ENCODE measurements around the gene ECHDC3. TPM values are rescaled to one million over a fixed set of nuclear protein-coding genes. Genes with fewer than 3 reads are reported as not detected.

Gene ECHDC3
- total RNA-seq, 5 donors from 2014 or later (not counting 1 experiment from before 2014, with no cell fraction given), result 0.62 to 2.7 (median 1.5) TPM

DNA sequence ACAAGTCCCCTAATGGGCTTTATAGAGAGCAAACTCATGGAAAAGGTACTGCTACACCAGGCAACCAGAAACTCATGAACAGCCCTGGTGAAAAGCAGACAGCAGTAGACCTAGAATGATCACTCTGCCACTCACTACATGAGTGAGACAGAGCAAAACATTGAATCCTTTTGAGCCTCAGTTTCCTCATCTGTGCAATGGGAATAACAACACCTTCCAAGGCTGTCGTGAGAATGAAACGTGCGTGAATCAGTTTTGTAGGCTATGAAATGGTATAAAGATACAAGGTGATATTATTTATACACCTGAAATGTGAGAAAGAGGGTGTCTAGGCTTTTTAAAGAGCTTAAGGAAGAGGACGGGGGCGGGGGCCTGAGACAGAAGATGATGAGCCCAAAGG, 66.6 kb downstream of the ECHDC3 start:
- WGBS (ENCODE audit: insufficient coverage), result no CpG with 5 or more reads among the region's 5 CpGs
- CTCF ChIA-PET, result interaction anchor here in 1 of 2 donors (0.5 to 0.6 kb wide), 2 partner anchors 78 to 468 kb away, joined by 4 to 6 read pairs; no protein-coding TSS in a partner anchor

DNA sequence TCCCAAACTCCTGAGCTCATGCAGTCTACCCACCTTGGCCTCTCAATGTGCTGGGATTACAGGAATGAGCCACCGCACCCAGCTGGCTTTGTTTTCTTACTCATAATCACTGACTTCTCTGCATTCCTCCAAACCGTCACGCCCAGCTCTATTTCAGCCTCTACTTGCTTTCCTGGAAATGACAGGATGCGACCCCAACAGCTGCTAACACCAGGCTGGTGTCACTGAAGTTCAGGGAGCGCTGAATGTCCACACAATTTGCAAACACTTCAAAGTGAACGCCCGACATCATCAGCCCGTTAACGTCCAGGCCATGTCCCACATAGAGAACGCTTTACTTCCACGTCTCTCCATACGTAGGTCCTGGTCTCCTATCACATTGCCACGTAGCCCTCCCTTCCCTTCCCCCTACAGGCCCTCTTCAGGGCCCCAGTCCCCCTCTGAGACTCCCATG, 68.2 kb downstream of the ECHDC3 start:
- CTCF ChIA-PET, result no interaction called here
- WGBS (ENCODE audit: insufficient coverage), result 87% methylated on average over 13 of the region's 13 CpGs

More for the DNA sequence above, 66.6 kb downstream of the ECHDC3 start:
- no peak overlapping the region for H3K27ac ChIP-seq (ENCODE audit: low read length)
- DNase-seq (no peak), ATAC-seq (replicated peaks in 1 of 4) (no peak)
- H3K36me3 ChIP-seq (ENCODE audit: control insufficient read depth in 2 of 2, extremely low read depth in 1 of 2, insufficient read depth in 1 of 2, low read length in 1 of 2), result no peaks in the 10 kb centered on the region
- POLR2A ChIA-PET, result interaction anchor here in 1 of 2 donors (0.6 kb wide), 1 partner anchor 380 kb away, joined by 3 read pairs; no protein-coding TSS in a partner anchor
- no peak overlapping the region for H3K4me3 ChIP-seq (ENCODE audit: control insufficient read depth in 1 of 2, extremely low read depth in 1 of 2, low read length in 1 of 2)
- H3K9me3 Mint-ChIP-seq, result no peaks in the 10 kb centered on the region
- H3K9me3 ChIP-seq, result no peaks in the 10 kb centered on the region
- H3K27ac Mint-ChIP-seq, result no peak overlapping the region
- H3K27me3 Mint-ChIP-seq, result peaks cover 3 to 20% of the 10 kb centered on the region in 2 donors
- peaks cover 0 to 24% of the 10 kb centered on the region in 2 experiments for H3K27me3 ChIP-seq (replicated peaks in 1 of 2; ENCODE audit: control insufficient read depth in 2 of 2, extremely low read depth in 1 of 2, insufficient read depth in 2 of 2, low read length in 1 of 2)
- H3K4me1 ChIP-seq (ENCODE audit: control insufficient read depth in 1 of 2, extremely low read depth in 1 of 2, insufficient read depth in 2 of 2, low read length in 2 of 2), result no peaks in the 10 kb centered on the region
- H3K4me3 Mint-ChIP-seq, result no peak overlapping the region
- H3K4me1 Mint-ChIP-seq, result no peaks in the 10 kb centered on the region
- H3K36me3 Mint-ChIP-seq, result no peaks in the 10 kb centered on the region

DNA sequence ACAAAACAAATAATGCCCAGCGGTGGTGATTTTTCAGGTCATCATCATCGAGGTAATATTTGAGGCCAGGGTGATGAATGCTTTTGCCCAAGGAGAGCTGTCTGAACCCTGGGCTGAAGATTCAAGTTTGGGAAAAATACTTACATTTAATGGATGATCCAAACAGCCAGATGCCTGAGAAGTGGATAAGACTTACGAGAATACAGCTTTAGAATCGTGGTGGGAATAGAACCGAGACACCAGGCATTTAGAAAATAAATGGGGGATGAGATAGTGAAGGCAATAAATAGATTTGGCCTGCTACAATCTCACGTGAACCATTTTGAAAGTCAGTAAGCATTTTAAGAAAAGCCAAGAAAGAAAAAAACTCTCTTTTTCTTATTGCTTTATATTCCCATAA, 68.8 kb downstream of the ECHDC3 start:
- ATAC-seq (replicated peaks in 1 of 4) (no peak), DNase-seq (no peak)
- CTCF ChIA-PET, result interaction anchor here in 1 of 2 donors (0.6 kb wide), 1 partner anchor 28 kb away, joined by 5 read pairs; no protein-coding TSS in a partner anchor
- Mint-ChIP-seq H3K36me3 (no peaks in the 10 kb centered on the region), H3K27me3 (peaks cover 3 to 11% of the 10 kb centered on the region in 2 donors), H3K9me3 (no peaks in the 10 kb centered on the region), H3K4me3 (no peak overlapping the region), H3K4me1 (no peaks in the 10 kb centered on the region), H3K27ac (no peak overlapping the region)
- no peak overlapping the region for H3K4me3 ChIP-seq (ENCODE audit: control insufficient read depth in 1 of 2, extremely low read depth in 1 of 2, low read length in 1 of 2)
- no peaks in the 10 kb centered on the region for H3K36me3 ChIP-seq (ENCODE audit: control insufficient read depth in 2 of 2, extremely low read depth in 1 of 2, insufficient read depth in 1 of 2, low read length in 1 of 2)
- no peak overlapping the region for H3K27ac ChIP-seq (ENCODE audit: low read length)
- POLR2A ChIA-PET, result no interaction called here
- 90% methylated on average over 2 of the region's 6 CpGs for WGBS (ENCODE audit: insufficient coverage)
- peaks cover 0 to 10% of the 10 kb centered on the region in 2 experiments for H3K27me3 ChIP-seq (replicated peaks in 1 of 2; ENCODE audit: control insufficient read depth in 2 of 2, extremely low read depth in 1 of 2, insufficient read depth in 2 of 2, low read length in 1 of 2)
- H3K4me1 ChIP-seq (ENCODE audit: control insufficient read depth in 1 of 2, extremely low read depth in 1 of 2, insufficient read depth in 2 of 2, low read length in 2 of 2), result no peaks in the 10 kb centered on the region
- H3K9me3 ChIP-seq, result no peaks in the 10 kb centered on the region

More for the DNA sequence above, 68.2 kb downstream of the ECHDC3 start:
- H3K9me3 ChIP-seq, result no peaks in the 10 kb centered on the region
- H3K36me3 Mint-ChIP-seq, result no peaks in the 10 kb centered on the region
- peaks cover 0 to 16% of the 10 kb centered on the region in 2 experiments for H3K27me3 ChIP-seq (replicated peaks in 1 of 2; ENCODE audit: control insufficient read depth in 2 of 2, extremely low read depth in 1 of 2, insufficient read depth in 2 of 2, low read length in 1 of 2)
- POLR2A ChIA-PET, result no interaction called here
- ATAC-seq (replicated peaks in 1 of 4), result no peak
- no peaks in the 10 kb centered on the region for H3K4me1 Mint-ChIP-seq
- H3K4me3 ChIP-seq (ENCODE audit: control insufficient read depth in 1 of 2, extremely low read depth in 1 of 2, low read length in 1 of 2), result no peak overlapping the region
- H3K27me3 Mint-ChIP-seq, result peaks cover 3 to 16% of the 10 kb centered on the region in 2 donors
- no peaks in the 10 kb centered on the region for H3K9me3 Mint-ChIP-seq
- no peaks in the 10 kb centered on the region for H3K36me3 ChIP-seq (ENCODE audit: control insufficient read depth in 2 of 2, extremely low read depth in 1 of 2, insufficient read depth in 1 of 2, low read length in 1 of 2)
- H3K4me3 Mint-ChIP-seq, result no peak overlapping the region
- H3K27ac Mint-ChIP-seq, result no peak overlapping the region
- H3K4me1 ChIP-seq (ENCODE audit: control insufficient read depth in 1 of 2, extremely low read depth in 1 of 2, insufficient read depth in 2 of 2, low read length in 2 of 2), result no peaks in the 10 kb centered on the region
- no peak for DNase-seq
- no peak overlapping the region for H3K27ac ChIP-seq (ENCODE audit: low read length)

DNA sequence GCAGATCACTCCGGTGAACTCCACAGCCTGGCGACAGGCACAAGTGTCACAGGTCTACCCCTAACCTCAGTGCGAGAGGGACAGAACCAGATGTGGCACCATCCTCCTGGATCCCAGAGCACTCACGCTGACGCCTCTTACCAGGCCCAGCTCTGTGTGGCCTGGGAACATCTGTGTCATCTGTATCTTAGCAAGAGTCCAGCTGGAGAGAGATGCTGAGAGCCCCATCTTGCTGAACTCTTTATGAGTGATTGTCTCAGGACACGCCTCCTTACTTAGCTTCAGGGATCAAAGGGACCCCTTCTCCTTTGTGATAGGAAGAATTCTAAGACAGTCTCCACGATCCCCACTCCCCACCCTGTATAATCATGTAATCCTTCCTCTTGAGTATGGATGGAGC, 71.0 kb downstream of the ECHDC3 start:
- no peaks in the 10 kb centered on the region for H3K9me3 Mint-ChIP-seq
- no peaks in the 10 kb centered on the region for H3K36me3 ChIP-seq (ENCODE audit: control insufficient read depth in 2 of 2, extremely low read depth in 1 of 2, insufficient read depth in 1 of 2, low read length in 1 of 2)
- no peak overlapping the region for H3K4me3 ChIP-seq (ENCODE audit: control insufficient read depth in 1 of 2, extremely low read depth in 1 of 2, low read length in 1 of 2)
- H3K4me1 Mint-ChIP-seq, result no peaks in the 10 kb centered on the region
- no peaks in the 10 kb centered on the region for H3K4me1 ChIP-seq (ENCODE audit: control insufficient read depth in 1 of 2, extremely low read depth in 1 of 2, insufficient read depth in 2 of 2, low read length in 2 of 2)
- CTCF ChIA-PET, result interaction anchor here in 1 of 2 donors (0.5 to 0.7 kb wide), 2 partner anchors 8 to 230 kb away, joined by 3 to 6 read pairs; partner anchors contain the start of gene UPF2
- POLR2A ChIA-PET, result no interaction called here
- no peaks in the 10 kb centered on the region for H3K9me3 ChIP-seq
- DNase-seq, result no peak
- no peak for ATAC-seq (replicated peaks in 1 of 4)
- no peak overlapping the region for H3K4me3 Mint-ChIP-seq
- peaks cover 3 to 10% of the 10 kb centered on the region in 2 donors for H3K27me3 Mint-ChIP-seq
- H3K36me3 Mint-ChIP-seq, result no peaks in the 10 kb centered on the region
- H3K27me3 ChIP-seq (replicated peaks in 1 of 2; ENCODE audit: control insufficient read depth in 2 of 2, extremely low read depth in 1 of 2, insufficient read depth in 2 of 2, low read length in 1 of 2), result peaks cover 0 to 7% of the 10 kb centered on the region in 2 experiments
- no peak overlapping the region for H3K27ac Mint-ChIP-seq
- no peak overlapping the region for H3K27ac ChIP-seq (ENCODE audit: low read length)
- WGBS (ENCODE audit: insufficient coverage), result 91% methylated on average over 5 of the region's 7 CpGs

Other genes with a start within 250 kb of the ECHDC3 start
- 1 to 10 TPM; 3.9 to 7.6 (median 4.6) TPM for gene USP6NL, start 130.7 kb upstream of the ECHDC3 start, total RNA-seq
- 1 to 10 TPM; 1.7 to 4.8 (median 4.0) TPM for gene PROSER2, start 81.0 kb downstream of the ECHDC3 start, total RNA-seq